C4-2B (cell line): ENCODE data around the gene MT1M.
"Not testable (repeated sequence)": the region's sequence is repeated elsewhere in the genome, so short reads cannot be mapped to it uniquely, and the experiment has no call there.

Experiments used
- H3K27ac ChIP-seq: fragments of 450-650 bp; 2 replicates; pipeline ENCODE4 v1.5.1; 2017
- ZFX ChIP-seq: fragments of 450-650 bp; IDR thresholded peaks from 2 replicates; pipeline ENCODE4 v1.6.1; 2017
- TF ChIP-seq, protein P1 (sequence below): fragments of 450-650 bp; conservative IDR thresholded peaks from 2 replicates; pipeline ENCODE4 v1.5.1; 2017; ENCODE audit warnings: mild to moderate bottlenecking

The MT1M gene

DNA sequence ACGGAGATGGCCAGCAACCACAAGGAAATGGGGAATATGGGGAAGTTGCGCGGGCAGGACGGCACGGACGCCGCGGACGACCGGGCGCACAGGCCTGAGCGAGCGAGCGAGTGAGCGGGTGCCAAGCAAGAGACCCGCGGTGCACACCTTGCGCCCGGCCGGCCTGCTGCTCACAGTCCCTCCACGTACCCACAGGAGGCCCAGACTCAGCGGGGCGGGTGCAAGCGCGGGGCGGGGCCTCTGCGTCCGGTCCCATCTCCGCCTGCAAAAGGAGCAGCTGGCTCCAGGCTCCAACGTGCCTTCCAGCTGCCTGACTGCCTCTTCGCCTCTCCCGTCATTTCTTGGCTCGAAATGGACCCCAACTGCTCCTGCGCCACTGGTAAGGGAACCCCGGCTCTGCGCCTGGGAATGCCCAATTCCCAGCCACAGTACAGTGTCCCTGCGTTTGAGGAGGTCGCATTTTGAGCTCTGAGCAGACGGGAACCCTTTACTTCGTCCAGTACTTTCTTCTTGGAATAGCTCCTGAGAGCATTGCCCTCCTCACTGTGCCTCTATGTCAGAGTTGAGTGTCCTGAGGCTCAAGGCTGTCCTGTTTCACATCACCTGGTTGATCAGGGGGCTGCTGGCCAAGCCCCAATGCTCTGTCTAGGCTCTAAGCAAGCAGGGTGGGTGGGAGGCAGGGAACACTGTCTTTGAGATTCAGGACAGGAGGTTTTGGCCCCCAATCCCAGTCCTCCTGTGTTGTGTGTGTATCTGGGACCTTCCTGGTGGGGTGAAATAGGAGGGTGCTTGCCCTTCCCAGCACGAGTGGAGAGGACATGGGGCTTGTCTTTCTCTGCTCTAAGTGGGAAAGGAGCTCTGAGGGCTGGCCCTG, 15.0 kb upstream of the MT1M start:
- no peak overlapping the region for H3K27ac ChIP-seq

DNA sequence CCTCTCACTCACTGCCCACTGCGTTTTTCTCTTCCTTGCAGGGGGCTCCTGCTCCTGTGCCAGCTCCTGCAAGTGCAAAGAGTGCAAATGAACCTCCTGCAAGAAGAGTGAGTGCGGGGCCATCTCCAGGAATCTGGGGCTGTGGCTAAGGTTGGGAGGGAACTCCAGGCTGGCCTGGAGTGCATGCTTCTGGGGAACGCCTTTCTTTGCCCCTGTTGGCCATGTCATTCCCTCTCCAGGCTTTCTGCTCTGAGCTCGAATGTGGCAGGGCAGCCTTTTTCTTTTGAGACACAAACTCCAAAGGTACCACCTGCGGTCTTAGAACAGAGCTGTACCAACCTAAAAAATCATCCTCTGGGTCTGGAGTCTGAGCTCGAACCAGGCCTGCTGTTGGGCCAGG, 14.3 kb upstream of the MT1M start:
- TF ChIP-seq, protein P1, sequence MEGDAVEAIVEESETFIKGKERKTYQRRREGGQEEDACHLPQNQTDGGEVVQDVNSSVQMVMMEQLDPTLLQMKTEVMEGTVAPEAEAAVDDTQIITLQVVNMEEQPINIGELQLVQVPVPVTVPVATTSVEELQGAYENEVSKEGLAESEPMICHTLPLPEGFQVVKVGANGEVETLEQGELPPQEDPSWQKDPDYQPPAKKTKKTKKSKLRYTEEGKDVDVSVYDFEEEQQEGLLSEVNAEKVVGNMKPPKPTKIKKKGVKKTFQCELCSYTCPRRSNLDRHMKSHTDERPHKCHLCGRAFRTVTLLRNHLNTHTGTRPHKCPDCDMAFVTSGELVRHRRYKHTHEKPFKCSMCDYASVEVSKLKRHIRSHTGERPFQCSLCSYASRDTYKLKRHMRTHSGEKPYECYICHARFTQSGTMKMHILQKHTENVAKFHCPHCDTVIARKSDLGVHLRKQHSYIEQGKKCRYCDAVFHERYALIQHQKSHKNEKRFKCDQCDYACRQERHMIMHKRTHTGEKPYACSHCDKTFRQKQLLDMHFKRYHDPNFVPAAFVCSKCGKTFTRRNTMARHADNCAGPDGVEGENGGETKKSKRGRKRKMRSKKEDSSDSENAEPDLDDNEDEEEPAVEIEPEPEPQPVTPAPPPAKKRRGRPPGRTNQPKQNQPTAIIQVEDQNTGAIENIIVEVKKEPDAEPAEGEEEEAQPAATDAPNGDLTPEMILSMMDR, result no peak
- TF ChIP-seq ZFX, result no peak
- no peak overlapping the region for H3K27ac ChIP-seq

More for the DNA sequence above, 15.0 kb upstream of the MT1M start:
- TF ChIP-seq, protein P1, result no peak

DNA sequence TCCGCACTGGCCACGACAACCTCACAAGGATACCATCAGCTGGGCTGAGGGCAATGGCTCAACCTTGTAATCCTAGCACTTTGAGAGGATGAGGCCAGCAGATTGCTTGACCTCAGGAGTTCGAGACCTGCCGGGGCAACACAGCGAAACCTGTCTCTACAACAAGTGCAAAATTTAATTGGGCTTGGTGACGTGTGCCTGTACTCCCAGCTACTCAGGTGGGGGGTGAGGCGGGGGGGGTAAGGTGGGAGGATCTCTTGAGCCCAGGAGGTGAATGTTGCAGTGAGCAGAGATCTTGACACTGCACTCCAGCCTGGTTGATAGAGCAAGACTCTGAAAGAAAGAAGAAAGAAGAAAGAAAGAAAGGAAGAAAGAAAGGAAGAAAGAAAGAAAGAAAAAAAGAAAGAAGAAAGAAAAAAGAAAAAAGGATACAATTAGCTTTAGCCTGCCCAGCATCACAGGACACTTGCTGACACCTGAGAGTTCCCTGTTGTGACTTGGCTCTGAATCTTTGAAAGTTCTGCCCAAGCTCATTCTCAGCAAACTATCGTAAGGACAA, 12.0 kb upstream of the MT1M start:
- TF ChIP-seq, protein P1, result no peak
- no peak overlapping the region for H3K27ac ChIP-seq

DNA sequence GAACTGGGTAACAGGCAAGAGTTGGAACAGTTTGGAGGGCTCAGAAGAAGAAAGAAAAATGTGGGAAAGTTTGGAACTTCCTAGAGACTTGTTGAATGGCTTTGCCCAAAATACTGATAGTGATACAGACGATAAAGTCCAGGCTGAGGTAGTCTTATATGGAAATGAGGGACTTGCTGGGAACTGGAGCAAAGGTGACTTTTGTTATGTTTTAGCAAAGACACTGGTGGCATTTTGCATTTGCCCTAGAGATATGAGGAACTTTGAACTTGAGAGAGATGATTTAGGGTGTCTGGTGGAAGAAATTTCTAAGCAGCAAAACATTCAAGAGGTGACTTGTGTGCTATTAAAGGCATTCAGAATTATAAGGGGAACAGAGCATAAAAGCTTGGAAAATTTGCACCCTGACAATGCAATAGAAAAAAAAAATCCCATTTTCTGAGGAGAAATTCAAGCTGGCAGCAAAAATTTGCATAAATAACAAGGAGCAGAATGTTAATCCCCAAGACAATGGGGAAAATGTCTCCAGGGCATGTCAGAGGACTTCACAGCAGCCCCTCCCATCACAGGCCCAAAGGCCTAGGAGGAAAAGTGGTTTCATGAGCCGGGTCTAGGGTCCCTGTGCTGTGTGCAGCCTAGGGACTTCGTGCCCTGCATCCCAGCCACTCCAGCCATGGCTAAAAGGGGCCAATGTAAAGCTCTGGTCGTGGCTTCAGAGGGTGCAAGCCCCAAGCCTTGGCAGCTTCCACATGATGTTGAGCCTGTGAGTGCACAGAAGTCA, 10.6 kb upstream of the MT1M start:
- not testable (repeated sequence) for H3K27ac ChIP-seq

DNA sequence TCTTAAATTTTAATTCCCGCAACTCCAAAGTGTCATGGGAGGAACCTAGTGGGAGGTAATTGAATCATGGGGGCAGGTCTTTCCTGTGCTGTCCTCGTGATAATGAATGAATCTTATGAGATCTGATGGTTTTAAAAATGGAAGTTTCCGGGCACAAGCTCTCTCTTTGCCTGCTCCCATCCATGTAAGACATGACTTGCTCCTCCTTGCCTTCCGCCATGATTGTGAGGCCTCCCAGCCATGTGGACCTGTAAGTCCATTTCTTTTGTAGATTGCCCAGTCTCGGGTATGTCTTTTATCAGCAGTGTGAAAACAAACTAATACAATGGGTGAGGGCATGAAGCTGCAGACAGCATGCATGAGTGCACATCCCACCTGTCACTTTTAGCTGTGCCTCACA, 9.3 kb upstream of the MT1M start:
- H3K27ac ChIP-seq, result not testable (repeated sequence)

DNA sequence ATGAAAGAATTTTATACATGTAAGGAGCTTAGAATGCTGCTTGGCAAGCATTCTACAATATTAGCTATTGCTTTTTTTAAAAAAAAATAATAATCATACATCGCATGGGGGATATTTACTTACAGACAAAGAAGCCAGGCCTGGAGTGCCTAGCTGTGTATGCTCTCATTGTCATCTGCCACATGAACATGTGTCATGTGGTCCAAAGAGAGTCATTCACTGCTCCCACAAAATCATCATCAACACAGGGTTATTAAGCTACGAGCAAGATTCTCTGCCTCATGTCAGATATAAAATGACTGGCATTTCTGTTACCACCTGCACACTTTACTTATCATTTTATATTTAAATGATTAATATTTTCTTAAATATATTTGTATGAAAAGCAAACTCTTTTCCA, 8.8 kb upstream of the MT1M start:
- no peak overlapping the region for H3K27ac ChIP-seq
- TF ChIP-seq ZFX, result no peak
- TF ChIP-seq, protein P1, result no peak

DNA sequence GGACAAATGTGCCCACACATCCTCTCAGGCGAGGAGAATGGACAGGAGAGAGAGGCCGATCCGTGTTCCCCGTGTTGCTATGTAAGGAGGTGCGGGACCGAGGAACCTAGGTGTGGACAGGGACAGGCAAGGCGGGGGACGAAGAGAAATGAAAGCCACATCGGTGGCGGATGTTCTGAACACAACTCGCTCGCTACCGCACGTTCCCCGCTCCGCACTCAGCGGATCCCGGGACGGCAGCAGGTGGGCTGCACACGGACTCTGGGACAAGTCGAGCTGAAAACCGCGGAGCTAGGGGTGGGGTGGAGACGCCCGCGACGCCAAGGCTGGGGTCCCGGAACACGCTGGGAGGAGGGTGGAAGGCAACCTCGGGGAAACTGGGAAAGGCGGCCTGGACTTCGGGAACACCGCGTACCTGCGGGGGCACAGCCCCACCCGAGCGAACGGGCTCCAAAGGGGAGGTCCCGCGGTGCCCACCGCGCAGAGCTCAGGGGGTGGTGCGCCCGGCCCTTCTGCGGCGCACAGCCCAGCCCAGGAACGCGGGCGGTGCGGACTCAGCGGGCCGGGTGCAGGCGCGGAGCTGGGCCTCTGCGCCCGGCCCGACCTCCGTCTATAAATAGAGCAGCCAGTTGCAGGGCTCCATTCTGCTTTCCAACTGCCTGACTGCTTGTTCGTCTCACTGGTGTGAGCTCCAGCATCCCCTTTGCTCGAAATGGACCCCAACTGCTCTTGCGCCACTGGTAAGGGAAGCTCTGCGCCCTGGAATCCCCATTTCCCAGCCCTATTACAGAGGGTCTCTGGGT, 7.1 kb upstream of the MT1M start, which contains the start of gene MT1E:
Gene MT1E (plus strand): TSS at position 642 of the 803 bp plus-strand sequence. CDS start 71 bp downstream, at position 713.
- TF ChIP-seq, protein P1, result no peak
- TF ChIP-seq ZFX, result no peak
- no peak within 1 kb of the TSS for H3K27ac ChIP-seq
